GM18499 (cell line): ENCODE data around the gene TRIM68.

Experiments
- ATAC-seq: cut with Tn5 transposase; IDR thresholded peaks from one replicate; pipeline ENCODE4 v1.9.1; 2021; ENCODE audit warnings: moderate number of reproducible peaks; ENCODE audit not compliant: insufficient read depth, unreplicated experiment

Gene TRIM68

GRCh38 chr11:4607781-4608666 is at the start of gene TRIM68:
TSS of gene TRIM68 (minus strand) at chr11:4608231. CDS start at chr11:4605504, 2,727 bp downstream.
- peak; percentile 97 for ATAC-seq

- peak; percentile 76 for ATAC-seq
Observed at GRCh38 chr11:4654635-4655369, 46.8 kb upstream of the TRIM68 start.

DNA sequence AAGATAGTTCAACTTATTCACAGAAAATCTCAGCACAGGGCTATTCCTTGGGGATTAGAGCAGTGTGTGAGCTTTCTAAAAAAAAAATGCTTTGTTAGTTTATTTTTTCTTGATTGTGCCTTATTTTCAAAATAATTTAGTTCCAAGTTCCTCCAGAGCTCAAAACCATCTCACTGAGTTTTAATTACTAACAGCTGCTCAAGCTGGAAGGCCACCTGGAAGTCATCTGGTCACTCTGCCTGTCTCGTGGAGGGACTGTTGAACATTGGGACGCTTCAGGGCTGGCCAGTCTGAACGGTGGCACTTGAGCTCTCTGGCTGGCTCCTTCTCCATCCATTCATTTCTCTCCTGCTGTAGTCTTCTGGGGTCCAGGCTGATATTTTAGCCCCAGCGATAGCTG is 39.7 kb upstream of the TRIM68 start:
- ATAC-seq = no peak

GRCh38 chr11:4645974-4646373 is 37.9 kb upstream of the TRIM68 start:
- no peak for ATAC-seq

DNA sequence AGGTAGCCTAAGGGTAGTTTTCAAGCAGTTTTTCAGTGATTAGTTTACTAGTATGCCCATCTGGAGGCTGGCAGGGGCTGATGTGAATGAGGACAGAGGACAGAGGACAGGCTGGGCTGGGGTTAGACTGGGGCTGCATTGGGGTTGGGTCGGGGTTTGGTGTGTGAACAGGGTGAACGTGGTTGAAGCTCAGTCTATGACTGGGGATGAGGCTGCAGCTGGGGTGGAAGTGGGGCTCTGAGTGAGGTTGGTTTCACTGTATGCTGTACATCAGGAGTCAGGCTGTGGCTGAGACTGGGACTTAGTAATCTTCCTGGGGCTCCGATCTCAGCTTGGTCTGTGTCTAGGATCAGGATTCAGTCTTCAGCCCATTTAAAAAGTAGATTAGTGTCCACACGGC is 36.2 kb upstream of the TRIM68 start:
- ATAC-seq = no peak

GRCh38 chr11:4643682-4644081 is 35.7 kb upstream of the TRIM68 start, which contains the start of gene OR51E1:
TSS of gene OR51E1 (plus strand) at chr11:4643982. CDS start at chr11:4652527, 8,545 bp downstream.
- no peak for ATAC-seq

- no peak for ATAC-seq
Observed at GRCh38 chr11:4643076-4643475, 35.0 kb upstream of the TRIM68 start.

- no peak for ATAC-seq
Observed at GRCh38 chr11:4642043-4642442, 34.0 kb upstream of the TRIM68 start.

DNA sequence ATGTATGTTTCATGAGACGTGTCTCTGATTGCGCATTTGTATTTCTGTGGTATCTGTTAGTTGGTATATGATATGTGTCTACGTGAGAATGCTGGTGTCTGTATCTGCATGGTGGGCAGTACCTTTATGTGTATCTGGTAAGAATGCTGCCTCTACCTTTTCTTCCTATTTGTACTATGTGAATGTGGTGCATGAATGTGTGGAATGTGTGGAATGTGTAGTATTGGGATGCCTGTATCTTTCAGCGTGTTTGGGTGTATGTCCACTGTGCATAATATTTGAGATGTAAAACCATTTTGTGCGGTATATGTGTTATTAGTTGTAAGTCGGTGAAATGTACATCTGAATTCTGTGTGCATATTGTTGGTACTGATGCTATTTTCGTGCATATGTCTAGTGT is 33.5 kb upstream of the TRIM68 start:
- ATAC-seq = no peak

DNA sequence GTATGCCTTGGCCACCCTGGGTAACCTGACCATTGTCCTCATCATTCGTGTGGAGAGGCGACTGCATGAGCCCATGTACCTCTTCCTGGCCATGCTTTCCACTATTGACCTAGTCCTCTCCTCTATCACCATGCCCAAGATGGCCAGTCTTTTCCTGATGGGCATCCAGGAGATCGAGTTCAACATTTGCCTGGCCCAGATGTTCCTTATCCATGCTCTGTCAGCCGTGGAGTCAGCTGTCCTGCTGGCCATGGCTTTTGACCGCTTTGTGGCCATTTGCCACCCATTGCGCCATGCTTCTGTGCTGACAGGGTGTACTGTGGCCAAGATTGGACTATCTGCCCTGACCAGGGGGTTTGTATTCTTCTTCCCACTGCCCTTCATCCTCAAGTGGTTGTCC is 31.9 kb upstream of the TRIM68 start:
- ATAC-seq = no peak

DNA sequence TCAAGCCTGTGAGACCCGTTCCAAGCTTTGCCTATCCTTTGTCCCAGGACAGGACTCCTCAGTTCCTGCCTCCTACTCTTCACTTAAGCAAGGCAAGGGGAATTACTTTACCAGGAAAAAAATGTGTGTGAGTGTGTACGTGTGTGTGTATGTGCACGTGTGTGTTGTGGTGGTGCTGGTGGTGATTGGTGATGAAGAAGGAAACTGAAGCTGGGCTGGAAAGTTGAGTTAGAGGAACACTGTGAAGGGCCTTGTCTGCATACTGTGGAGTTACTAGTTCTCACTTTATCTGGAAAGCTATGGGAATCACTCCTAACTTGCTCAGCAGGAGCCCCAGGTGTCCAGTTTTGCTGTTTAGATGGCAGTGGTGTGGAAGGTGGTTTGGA is 29.6 kb upstream of the TRIM68 start:
- ATAC-seq = no peak

DNA sequence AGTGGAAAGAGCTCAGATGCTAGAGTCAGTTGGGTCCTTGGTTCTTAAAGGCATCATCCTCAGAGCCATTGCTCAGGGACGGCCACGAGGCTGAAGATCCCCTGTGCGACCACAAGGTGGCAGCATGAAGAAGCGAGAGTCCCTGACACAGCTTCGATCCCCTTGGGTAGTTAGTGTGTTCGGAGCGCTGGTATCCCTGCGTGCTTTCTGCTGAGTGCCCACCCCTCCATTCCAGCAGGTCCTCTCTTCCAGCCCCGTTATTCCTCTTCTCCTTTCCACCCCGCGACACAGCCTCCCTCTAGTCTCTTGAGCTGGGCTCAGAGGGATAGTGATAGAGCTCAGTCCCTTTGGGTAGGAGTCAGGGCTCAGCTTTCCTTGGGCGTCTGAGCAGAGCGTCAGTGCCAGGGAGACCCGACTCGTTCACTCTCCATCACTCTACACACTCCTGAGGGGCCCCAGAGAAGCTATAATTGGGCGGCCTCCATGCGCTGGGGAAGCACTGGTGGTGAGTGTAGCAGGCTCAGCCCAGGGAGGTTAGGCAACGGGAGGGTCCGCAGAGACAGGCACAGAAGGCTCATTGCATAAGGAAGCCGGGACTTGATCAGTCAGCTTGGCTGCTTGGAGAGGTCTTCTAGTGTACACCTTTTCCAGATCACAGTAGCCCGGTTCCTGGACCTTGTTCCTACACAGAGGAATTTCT is 29.1 kb upstream of the TRIM68 start, which contains the start of gene OR51D1:
OR51D1 (plus strand) TSS at position 516 of the 700 bp plus-strand sequence. CDS start 2,314 bp downstream, outside the sequence.
- peak; percentile 85 for ATAC-seq

DNA sequence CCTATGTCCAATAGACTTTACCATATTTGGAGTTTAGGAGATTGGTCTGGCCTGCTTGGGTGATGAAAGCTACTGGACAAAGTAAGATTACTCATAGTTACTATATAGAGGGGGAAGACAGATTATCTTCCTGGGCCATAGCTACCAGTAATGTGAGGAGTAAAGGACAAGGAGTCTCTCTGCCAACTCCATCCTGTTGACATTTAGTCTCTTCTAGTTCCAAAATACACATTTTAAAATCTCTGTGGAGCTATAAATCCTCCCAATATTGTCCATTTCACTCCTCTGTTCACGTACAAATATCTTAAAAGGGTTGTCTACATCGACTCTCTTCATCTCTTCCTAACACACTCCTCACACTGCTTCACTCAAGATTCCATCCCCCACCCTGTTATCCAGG is 28.1 kb upstream of the TRIM68 start:
- no peak for ATAC-seq

GRCh38 chr11:4626207-4627099 is 18.4 kb upstream of the TRIM68 start:
- ATAC-seq = no peak

GRCh38 chr11:4619514-4619913 is 11.5 kb upstream of the TRIM68 start:
- no peak for ATAC-seq

DNA sequence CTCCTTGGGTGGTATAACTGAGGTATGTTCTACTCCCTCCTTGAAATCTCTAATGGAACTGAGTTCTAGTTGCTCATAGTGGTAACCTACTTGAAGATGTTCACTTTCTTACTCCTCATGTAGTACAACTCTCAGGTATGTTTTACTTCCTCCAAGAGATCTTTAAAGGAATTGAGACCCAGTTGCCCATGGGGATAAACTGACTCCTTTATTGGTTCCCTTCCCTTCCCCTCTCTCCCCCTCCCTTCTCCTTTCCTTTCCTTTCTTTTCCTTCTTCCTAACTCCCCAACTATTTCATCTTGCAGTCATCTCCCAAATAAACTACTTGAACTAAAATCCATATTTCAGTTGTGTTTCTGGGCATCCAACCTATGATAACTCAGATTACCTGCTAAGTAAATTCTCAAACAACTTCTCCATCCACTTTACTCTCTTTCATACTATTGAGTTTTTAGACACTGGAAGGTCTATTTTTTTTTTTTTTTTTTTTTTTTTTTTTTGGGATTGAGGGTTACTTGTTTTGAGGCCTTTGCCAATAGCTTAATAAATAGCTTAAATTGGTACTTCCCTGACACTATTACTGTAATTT is 7.9 kb upstream of the TRIM68 start:
- ATAC-seq = no peak

- no peak for ATAC-seq
Observed at GRCh38 chr11:4611986-4612385, 4.0 kb upstream of the TRIM68 start.

- ATAC-seq = no peak
Observed at GRCh38 chr11:4610258-4610935, 2.4 kb upstream of the TRIM68 start.

DNA sequence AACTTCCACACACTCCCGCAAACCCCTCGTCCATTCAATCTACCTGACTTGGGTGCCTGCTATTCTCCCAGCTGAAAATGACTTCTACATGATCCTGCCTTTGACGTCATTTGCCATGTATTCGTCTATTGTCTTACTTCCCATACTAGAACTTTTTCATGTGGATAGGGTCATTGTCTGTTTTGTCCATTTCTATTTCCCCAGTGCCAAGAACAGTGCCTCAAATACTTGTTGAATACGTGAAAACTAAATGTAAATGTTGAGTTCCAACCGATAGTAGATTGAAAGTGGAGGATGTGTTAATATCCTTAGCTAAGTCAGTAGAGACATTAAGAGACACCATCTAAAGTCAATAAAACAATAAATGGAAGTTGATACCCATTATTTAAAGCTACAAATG is 935 bp downstream of the TRIM68 start:
- no peak for ATAC-seq
